MM.1S (cell line): ENCODE measurements around the gene GASK1B.

Source experiments
- DNase-seq: peaks from one replicate; pipeline ENCODE4 v3.0.0-alpha.2; 2015
- H2AFZ ChIP-seq: fragments of 300-600 bp; sonication (generic); 2 replicates; pipeline ENCODE4 v1.6.0; 2016; ENCODE audit warnings: antibody characterized with exemption, low read length
- H3F3A ChIP-seq: fragments of 300-600 bp; sonication (generic); 2 replicates; pipeline ENCODE4 v1.6.1; 2016; ENCODE audit warnings: mild to moderate bottlenecking, antibody characterized with exemption, low read length, moderate library complexity, mixed read lengths; ENCODE audit not compliant: insufficient read depth
- H3K27ac ChIP-seq: fragments of 300-600 bp; sonication (generic); 2 replicates; pipeline ENCODE4 v1.5.1; 2016; ENCODE audit warnings: mild to moderate bottlenecking, low read length
- H3K27me3 ChIP-seq: fragments of 300-600 bp; sonication (generic); replicated peaks from 2 replicates; pipeline ENCODE4 v1.6.0; 2016; ENCODE audit warnings: low read length; ENCODE audit not compliant: insufficient read depth
- H3K36me3 ChIP-seq: fragments of 300-600 bp; sonication (generic); replicated peaks from 2 replicates; pipeline ENCODE4 v1.6.1; 2016; ENCODE audit warnings: mild to moderate bottlenecking, low read length, mixed read lengths; ENCODE audit not compliant: insufficient read depth
- H3K4me1 ChIP-seq: fragments of 300-600 bp; sonication (generic); 2 replicates; pipeline ENCODE4 v1.6.1; 2016; ENCODE audit warnings: low read length, mixed read lengths
- H3K4me2 ChIP-seq: fragments of 300-600 bp; sonication (generic); 2 replicates; pipeline ENCODE4 v1.6.0; 2016; ENCODE audit warnings: low read depth, low read length
- H3K4me3 ChIP-seq: fragments of 300-600 bp; sonication (generic); 2 replicates; pipeline ENCODE4 v1.5.1; 2016; ENCODE audit warnings: low read length, mixed read lengths
- H3K79me2 ChIP-seq: fragments of 300-600 bp; sonication (generic); 2 replicates; pipeline ENCODE4 v1.6.1; 2016; ENCODE audit warnings: mixed run types, low read length, mixed read lengths
- H3K9ac ChIP-seq: fragments of 300-600 bp; sonication (generic); 2 replicates; pipeline ENCODE4 v1.6.1; 2016; ENCODE audit warnings: low read length, mixed read lengths
- H3K9me2 ChIP-seq: fragments of 300-600 bp; sonication (generic); replicated peaks from 2 replicates; pipeline ENCODE4 v1.6.1; 2016; ENCODE audit warnings: mild to moderate bottlenecking, low read length, mixed read lengths; ENCODE audit not compliant: insufficient read depth
- H3K9me3 ChIP-seq: fragments of 300-600 bp; sonication (generic); replicated peaks from 2 replicates; pipeline ENCODE4 v1.6.1; 2016; ENCODE audit warnings: mild to moderate bottlenecking, low read length, mixed read lengths; ENCODE audit not compliant: insufficient read depth
- H4K20me1 ChIP-seq: fragments of 300-600 bp; sonication (generic); 2 replicates; pipeline ENCODE4 v1.6.1; 2016; ENCODE audit warnings: mild to moderate bottlenecking, low read length, moderate library complexity, mixed read lengths; ENCODE audit not compliant: insufficient read depth
- CTCF ChIP-seq: fragments of 300-600 bp; sonication (generic); IDR thresholded peaks from 2 replicates; pipeline ENCODE4 v1.5.1; 2016; ENCODE audit warnings: antibody characterized with exemption, low read length, mixed read lengths
- EZH2 ChIP-seq: fragments of 300-600 bp; sonication (generic); optimal IDR thresholded peaks from 2 replicates; pipeline ENCODE3; 2017; ENCODE audit warnings: low read depth, mild to moderate bottlenecking, antibody characterized with exemption, low read length, mixed read lengths
- EZH2phosphoT487 ChIP-seq: fragments of 300-600 bp; sonication (generic); IDR thresholded peaks from 2 replicates; pipeline ENCODE4 v1.6.1; 2018; ENCODE audit warnings: antibody characterized with exemption, low read length

The GASK1B gene

GRCh38 chr4:158203436-158203835 lies 30.6 kb upstream of the GASK1B start:
- H4K20me1 ChIP-seq, result no peaks in the 10 kb centered on the region
- peaks cover 33% of the 10 kb centered on the region for H3K4me1 ChIP-seq
- no peak overlapping the region for H3K27ac ChIP-seq
- H2AFZ ChIP-seq, result no peak overlapping the region
- no peaks in the 10 kb centered on the region for H3K27me3 ChIP-seq
- no peak overlapping the region for H3K4me2 ChIP-seq
- H3K9me2 ChIP-seq, result no peaks in the 10 kb centered on the region
- H3F3A ChIP-seq, result peaks cover 9% of the 10 kb centered on the region
- H3K79me2 ChIP-seq, result no peaks in the 10 kb centered on the region
- H3K36me3 ChIP-seq, result no peaks in the 10 kb centered on the region
- DNase-seq, result no peak
- H3K9me3 ChIP-seq, result no peaks in the 10 kb centered on the region
- no peak overlapping the region for H3K4me3 ChIP-seq
- TF ChIP-seq CTCF (no peak), EZH2 (no peak), EZH2phosphoT487 (no peak)
- no peak overlapping the region for H3K9ac ChIP-seq

GRCh38 chr4:158202481-158202880 lies 29.7 kb upstream of the GASK1B start:
- Histone ChIP-seq H3F3A (peaks cover 9% of the 10 kb centered on the region), H3K4me1 (peaks cover 28% of the 10 kb centered on the region), H3K9ac (no peak overlapping the region), H3K4me3 (0 out of 2 replicates have a peak overlapping the region, but pooled peaks have one; percentile 0), H3K4me2 (peak overlapping the region; percentile 42), H3K9me3 (no peaks in the 10 kb centered on the region), H3K9me2 (no peaks in the 10 kb centered on the region), H2AFZ (no peak overlapping the region), H3K27me3 (no peaks in the 10 kb centered on the region), H3K36me3 (no peaks in the 10 kb centered on the region), H3K27ac (peak overlapping the region; percentile 44; the same call in 1 of the 2 replicates), H4K20me1 (no peaks in the 10 kb centered on the region), H3K79me2 (no peaks in the 10 kb centered on the region)
- no peak for TF ChIP-seq CTCF
- no peak for TF ChIP-seq EZH2phosphoT487
- no peak for TF ChIP-seq EZH2
- peak; percentile 59 for DNase-seq

GRCh38 chr4:158201876-158202275 lies 29.1 kb upstream of the GASK1B start:
- peak overlapping the region; percentile 42 for H3K4me2 ChIP-seq
- H3K36me3 ChIP-seq, result no peaks in the 10 kb centered on the region
- H3K9ac ChIP-seq, result no peak overlapping the region
- no peak for DNase-seq
- H3K4me3 ChIP-seq, result no peak overlapping the region
- no peak for TF ChIP-seq EZH2phosphoT487
- TF ChIP-seq CTCF, result no peak
- no peak for TF ChIP-seq EZH2
- no peaks in the 10 kb centered on the region for H3K9me3 ChIP-seq
- no peaks in the 10 kb centered on the region for H4K20me1 ChIP-seq
- peaks cover 27% of the 10 kb centered on the region for H3K4me1 ChIP-seq
- peaks cover 9% of the 10 kb centered on the region for H3F3A ChIP-seq
- H3K79me2 ChIP-seq, result no peaks in the 10 kb centered on the region
- no peak overlapping the region for H2AFZ ChIP-seq
- peak overlapping the region; percentile 44; the same call in 1 of the 2 replicates for H3K27ac ChIP-seq
- no peaks in the 10 kb centered on the region for H3K27me3 ChIP-seq
- no peaks in the 10 kb centered on the region for H3K9me2 ChIP-seq
